ENCODE results near the gene ARHGAP42.

The ARHGAP42 gene

GRCh38 chr11:100719362-100719761 lies 32.3 kb downstream of the ARHGAP42 start:
- H3K27me3 Mint-ChIP-seq (ENCODE audit: low read depth), result no peaks in the 10 kb centered on the region
- peaks cover 3% of the 10 kb centered on the region for H3K9me3 Mint-ChIP-seq
- no peak for DNase-seq (ENCODE audit: low spot score)
- H3K27ac Mint-ChIP-seq, result no peak overlapping the region
- H3K36me3 Mint-ChIP-seq (ENCODE audit: low read depth), result no peaks in the 10 kb centered on the region
- no peak overlapping the region for H3K4me3 Mint-ChIP-seq
- H3K4me1 Mint-ChIP-seq (ENCODE audit: low read depth), result no peaks in the 10 kb centered on the region

DNA sequence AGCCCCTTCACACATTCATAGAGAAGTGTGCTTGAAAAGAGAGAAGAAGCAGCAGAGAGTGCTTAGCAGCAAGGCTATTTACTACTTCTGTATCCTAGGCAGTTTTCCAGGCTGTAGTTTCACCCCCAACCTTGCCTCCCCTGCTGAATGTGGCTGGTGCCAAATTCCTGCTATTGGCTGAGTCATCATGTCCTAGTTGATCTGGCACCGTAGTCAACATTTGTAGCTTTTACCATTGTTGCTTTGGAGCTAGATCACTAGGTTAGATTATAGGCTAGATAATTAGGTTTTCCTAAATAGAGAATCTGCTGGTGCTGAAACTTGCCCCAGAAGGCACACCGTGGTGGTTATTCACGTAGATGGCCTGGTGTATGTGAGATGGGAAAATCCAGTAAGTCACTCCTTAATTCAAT lies 32.7 kb downstream of the ARHGAP42 start:
- Mint-ChIP-seq H3K4me1 (ENCODE audit: low read depth) (no peaks in the 10 kb centered on the region), H3K36me3 (ENCODE audit: low read depth) (no peaks in the 10 kb centered on the region), H3K27me3 (ENCODE audit: low read depth) (no peaks in the 10 kb centered on the region), H3K9me3 (peaks cover 3% of the 10 kb centered on the region), H3K27ac (no peak overlapping the region), H3K4me3 (no peak overlapping the region)
- no peak for DNase-seq (ENCODE audit: low spot score)

DNA sequence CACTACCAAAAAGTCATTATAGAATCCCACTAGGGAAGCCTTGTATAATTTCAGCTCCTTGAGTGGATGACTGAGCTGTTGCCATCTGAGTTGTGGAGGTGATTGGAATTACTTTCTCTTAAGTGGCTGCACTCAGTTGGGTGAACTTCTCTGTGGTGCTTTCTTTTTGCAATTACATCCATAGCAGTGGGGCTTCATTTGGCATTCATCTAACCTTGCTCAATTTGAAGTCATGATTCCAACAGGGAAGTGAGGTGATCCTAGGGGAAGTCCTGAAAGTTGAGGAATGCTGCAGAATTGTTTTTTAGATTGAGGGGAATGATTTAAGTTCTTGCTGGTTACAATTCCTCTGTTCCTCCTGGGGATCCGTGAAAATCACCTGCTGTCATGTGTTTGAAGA lies 39.6 kb downstream of the ARHGAP42 start:
- Mint-ChIP-seq H3K4me3 (no peak overlapping the region), H3K27ac (no peak overlapping the region), H3K36me3 (ENCODE audit: low read depth) (no peaks in the 10 kb centered on the region), H3K27me3 (ENCODE audit: low read depth) (no peaks in the 10 kb centered on the region), H3K4me1 (ENCODE audit: low read depth) (no peaks in the 10 kb centered on the region), H3K9me3 (peaks cover 9% of the 10 kb centered on the region)
- no peak for DNase-seq (ENCODE audit: low spot score)

DNA sequence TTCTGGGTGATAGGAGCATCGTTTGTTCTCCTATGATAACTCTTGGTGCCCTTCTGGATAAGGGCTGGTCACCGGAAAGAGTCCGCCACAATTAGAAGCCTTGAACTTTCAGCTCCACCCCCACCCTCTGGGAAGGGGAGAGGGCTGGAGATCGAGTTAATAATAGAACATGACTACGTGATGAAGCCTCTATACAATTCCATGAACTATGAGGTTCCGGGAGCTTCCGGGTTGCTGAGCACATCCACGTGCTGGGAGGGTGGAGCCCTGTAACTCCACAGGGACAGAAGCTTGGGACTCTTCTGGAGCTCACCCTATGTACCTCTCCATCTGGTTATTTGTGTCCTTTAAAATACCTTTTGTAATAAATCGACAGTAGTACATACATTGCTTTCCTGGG lies 40.3 kb downstream of the ARHGAP42 start:
- no peaks in the 10 kb centered on the region for H3K27me3 Mint-ChIP-seq (ENCODE audit: low read depth)
- H3K4me3 Mint-ChIP-seq, result no peak overlapping the region
- no peaks in the 10 kb centered on the region for H3K36me3 Mint-ChIP-seq (ENCODE audit: low read depth)
- peaks cover 9% of the 10 kb centered on the region for H3K9me3 Mint-ChIP-seq
- no peaks in the 10 kb centered on the region for H3K4me1 Mint-ChIP-seq (ENCODE audit: low read depth)
- no peak overlapping the region for H3K27ac Mint-ChIP-seq
- no peak for DNase-seq (ENCODE audit: low spot score)

- no peak for DNase-seq (ENCODE audit: low spot score)
- H3K4me3 Mint-ChIP-seq, result no peak overlapping the region
- H3K27me3 Mint-ChIP-seq (ENCODE audit: low read depth), result no peaks in the 10 kb centered on the region
- H3K9me3 Mint-ChIP-seq, result peaks cover 6% of the 10 kb centered on the region
- no peaks in the 10 kb centered on the region for H3K4me1 Mint-ChIP-seq (ENCODE audit: low read depth)
- H3K27ac Mint-ChIP-seq, result no peak overlapping the region
- no peaks in the 10 kb centered on the region for H3K36me3 Mint-ChIP-seq (ENCODE audit: low read depth)
Measured at GRCh38 chr11:100730266-100730665, 43.2 kb downstream of the ARHGAP42 start.

GRCh38 chr11:100731471-100731870 lies 44.4 kb downstream of the ARHGAP42 start:
- no peaks in the 10 kb centered on the region for H3K36me3 Mint-ChIP-seq (ENCODE audit: low read depth)
- no peak for DNase-seq (ENCODE audit: low spot score)
- H3K27ac Mint-ChIP-seq, result no peak overlapping the region
- no peak overlapping the region for H3K4me3 Mint-ChIP-seq
- peaks cover under 1% of the 10 kb centered on the region for H3K9me3 Mint-ChIP-seq
- H3K27me3 Mint-ChIP-seq (ENCODE audit: low read depth), result no peaks in the 10 kb centered on the region
- H3K4me1 Mint-ChIP-seq (ENCODE audit: low read depth), result no peaks in the 10 kb centered on the region

DNA sequence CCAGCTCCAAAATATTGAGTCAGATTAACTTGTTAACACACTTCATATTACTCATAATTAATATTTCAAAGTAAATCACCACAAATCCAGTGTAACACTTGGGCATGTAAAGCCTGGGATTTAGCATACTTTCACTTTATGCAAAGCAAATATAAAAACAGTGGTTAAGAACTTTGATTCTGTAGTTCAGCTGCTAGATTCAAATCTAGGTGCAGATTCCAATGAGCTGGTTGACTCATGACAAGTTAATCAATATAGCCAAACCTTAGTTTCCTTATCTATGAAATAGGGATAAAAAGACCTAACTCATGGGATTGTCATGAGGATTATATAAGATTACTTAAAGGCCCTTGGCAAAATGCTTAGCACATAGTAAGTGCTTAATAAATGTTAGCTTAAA lies 45.9 kb downstream of the ARHGAP42 start:
- DNase-seq (ENCODE audit: low spot score), result no peak
- Mint-ChIP-seq H3K9me3 (no peaks in the 10 kb centered on the region), H3K4me3 (no peak overlapping the region), H3K36me3 (ENCODE audit: low read depth) (no peaks in the 10 kb centered on the region), H3K27ac (no peak overlapping the region), H3K4me1 (ENCODE audit: low read depth) (no peaks in the 10 kb centered on the region), H3K27me3 (ENCODE audit: low read depth) (no peaks in the 10 kb centered on the region)

- Mint-ChIP-seq H3K27ac (no peak overlapping the region), H3K36me3 (ENCODE audit: low read depth) (no peaks in the 10 kb centered on the region), H3K27me3 (ENCODE audit: low read depth) (no peaks in the 10 kb centered on the region), H3K4me3 (no peak overlapping the region), H3K4me1 (ENCODE audit: low read depth) (no peaks in the 10 kb centered on the region), H3K9me3 (no peaks in the 10 kb centered on the region)
- DNase-seq (ENCODE audit: low spot score), result no peak
Measured at GRCh38 chr11:100734743-100735527, 47.8 kb downstream of the ARHGAP42 start.

GRCh38 chr11:100735949-100736675 lies 49.0 kb downstream of the ARHGAP42 start:
- no peaks in the 10 kb centered on the region for H3K27me3 Mint-ChIP-seq (ENCODE audit: low read depth)
- DNase-seq (ENCODE audit: low spot score), result no peak
- no peak overlapping the region for H3K27ac Mint-ChIP-seq
- no peaks in the 10 kb centered on the region for H3K4me1 Mint-ChIP-seq (ENCODE audit: low read depth)
- no peaks in the 10 kb centered on the region for H3K9me3 Mint-ChIP-seq
- H3K36me3 Mint-ChIP-seq (ENCODE audit: low read depth), result no peaks in the 10 kb centered on the region
- H3K4me3 Mint-ChIP-seq, result no peak overlapping the region

DNA sequence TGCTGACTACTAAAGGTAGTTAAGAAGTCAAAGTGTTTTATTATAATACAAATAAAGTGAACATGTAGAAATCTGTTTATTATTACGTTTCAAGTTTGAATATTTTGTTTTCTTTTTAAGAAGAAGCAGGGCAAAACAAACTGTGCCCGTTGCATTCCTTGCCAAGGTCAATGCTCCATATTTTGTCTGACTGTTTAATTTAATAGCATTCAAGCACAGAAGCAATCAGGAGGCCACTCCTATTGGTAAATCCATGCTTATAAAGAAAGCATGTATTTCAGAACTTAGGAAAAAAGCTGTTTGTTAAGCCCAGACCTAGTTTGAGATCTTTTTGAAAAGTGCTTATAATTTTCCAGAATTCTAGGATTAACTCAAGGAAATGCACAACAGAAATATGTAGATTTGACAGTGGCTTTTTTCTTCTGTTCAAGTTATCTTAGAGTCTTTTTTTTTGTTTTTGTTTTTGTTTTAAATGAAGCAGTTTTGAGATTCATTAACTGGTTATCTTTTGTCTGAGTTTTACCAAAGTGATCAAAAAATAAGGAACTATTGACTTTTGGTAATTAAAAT lies 51.7 kb downstream of the ARHGAP42 start:
- H3K9me3 Mint-ChIP-seq, result no peaks in the 10 kb centered on the region
- H3K4me1 Mint-ChIP-seq (ENCODE audit: low read depth), result no peaks in the 10 kb centered on the region
- H3K36me3 Mint-ChIP-seq (ENCODE audit: low read depth), result no peaks in the 10 kb centered on the region
- H3K27me3 Mint-ChIP-seq (ENCODE audit: low read depth), result no peaks in the 10 kb centered on the region
- no peak overlapping the region for H3K4me3 Mint-ChIP-seq
- no peak for DNase-seq (ENCODE audit: low spot score)
- H3K27ac Mint-ChIP-seq, result no peak overlapping the region

DNA sequence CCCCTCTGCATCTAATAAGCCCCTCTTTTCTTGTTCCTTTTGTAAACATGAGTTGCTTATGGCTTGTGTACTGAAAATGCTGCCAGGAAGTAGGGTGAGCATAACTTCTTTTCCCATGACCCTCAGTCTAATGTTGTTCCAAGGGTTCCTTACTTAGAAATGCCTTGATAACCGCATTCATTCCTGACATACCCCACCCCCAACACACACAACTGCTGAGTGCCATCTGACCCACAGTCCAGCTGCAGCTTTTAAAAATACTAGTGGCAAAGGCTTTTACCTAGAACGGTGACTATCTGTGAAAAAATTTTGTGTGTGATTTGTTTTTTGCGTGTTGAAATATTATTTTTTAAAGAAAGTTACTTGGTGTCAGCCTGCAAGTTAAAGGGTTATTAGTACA lies 52.6 kb downstream of the ARHGAP42 start:
- Mint-ChIP-seq H3K36me3 (ENCODE audit: low read depth) (no peaks in the 10 kb centered on the region), H3K4me3 (no peak overlapping the region), H3K27ac (no peak overlapping the region), H3K9me3 (peaks cover 3% of the 10 kb centered on the region), H3K27me3 (ENCODE audit: low read depth) (no peaks in the 10 kb centered on the region), H3K4me1 (ENCODE audit: low read depth) (no peaks in the 10 kb centered on the region)
- DNase-seq (ENCODE audit: low spot score), result no peak

DNA sequence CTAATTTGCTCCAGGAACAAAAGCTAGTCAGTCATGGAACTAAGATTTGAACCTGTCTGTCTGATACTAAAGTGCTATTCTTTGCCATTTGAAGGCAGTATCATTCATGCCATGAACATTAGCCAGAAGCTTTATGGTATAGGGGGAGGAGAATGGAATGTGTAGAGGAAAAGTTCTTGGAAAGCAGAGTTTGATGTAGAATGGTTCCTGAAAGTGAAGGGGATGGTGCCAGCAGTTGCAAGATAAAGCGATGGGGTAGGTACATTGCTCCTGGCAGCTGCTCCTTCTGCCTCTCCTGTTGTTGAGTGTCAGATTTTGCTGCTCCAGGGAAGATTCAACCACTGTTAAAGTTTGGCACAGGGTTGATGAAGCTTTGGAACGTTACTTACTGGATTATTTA lies 53.4 kb downstream of the ARHGAP42 start:
- peaks cover 9% of the 10 kb centered on the region for H3K9me3 Mint-ChIP-seq
- no peaks in the 10 kb centered on the region for H3K36me3 Mint-ChIP-seq (ENCODE audit: low read depth)
- DNase-seq (ENCODE audit: low spot score), result no peak
- H3K27ac Mint-ChIP-seq, result no peak overlapping the region
- no peak overlapping the region for H3K4me3 Mint-ChIP-seq
- no peaks in the 10 kb centered on the region for H3K4me1 Mint-ChIP-seq (ENCODE audit: low read depth)
- H3K27me3 Mint-ChIP-seq (ENCODE audit: low read depth), result no peaks in the 10 kb centered on the region

- Mint-ChIP-seq H3K4me1 (ENCODE audit: low read depth) (no peaks in the 10 kb centered on the region), H3K27me3 (ENCODE audit: low read depth) (no peaks in the 10 kb centered on the region), H3K36me3 (ENCODE audit: low read depth) (no peaks in the 10 kb centered on the region), H3K4me3 (no peak overlapping the region), H3K27ac (no peak overlapping the region), H3K9me3 (peaks cover 9% of the 10 kb centered on the region)
- DNase-seq (ENCODE audit: low spot score), result no peak
Measured at GRCh38 chr11:100741866-100742625, 55.0 kb downstream of the ARHGAP42 start.

DNA sequence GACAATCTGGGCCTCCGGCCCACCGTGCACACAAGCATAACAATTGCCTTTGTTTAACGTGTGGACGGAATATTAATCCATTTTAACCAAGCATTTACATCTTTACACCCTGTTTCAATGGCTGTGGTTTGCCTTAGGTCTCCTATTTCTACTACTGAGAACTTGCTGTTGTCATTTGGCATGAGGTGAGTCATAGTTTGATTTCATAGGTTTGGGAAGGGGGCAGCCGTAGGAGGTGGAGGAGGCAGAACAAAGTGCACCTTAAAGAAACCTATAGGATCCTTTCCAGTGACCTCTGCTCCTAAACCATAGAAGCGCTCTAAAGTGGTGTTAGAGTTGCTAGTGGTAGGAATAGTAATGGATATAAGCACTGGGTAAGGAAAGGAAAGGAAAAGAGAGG lies 59.4 kb downstream of the ARHGAP42 start:
- no peak overlapping the region for H3K4me3 Mint-ChIP-seq

More for the DNA sequence above, 59.4 kb downstream of the ARHGAP42 start:
- H3K9me3 Mint-ChIP-seq, result peaks cover 17% of the 10 kb centered on the region
- no peaks in the 10 kb centered on the region for H3K27me3 Mint-ChIP-seq (ENCODE audit: low read depth)
- no peaks in the 10 kb centered on the region for H3K4me1 Mint-ChIP-seq (ENCODE audit: low read depth)
- H3K36me3 Mint-ChIP-seq (ENCODE audit: low read depth), result no peaks in the 10 kb centered on the region
- H3K27ac Mint-ChIP-seq, result no peak overlapping the region
- no peak for DNase-seq (ENCODE audit: low spot score)
